ENCODE measurements around the gene CDIP1. TPM values are rescaled to one million over a fixed set of nuclear protein-coding genes. Genes with fewer than 3 reads are reported as not detected.
"Not testable (repeated sequence)": the region's sequence is repeated elsewhere in the genome, so short reads cannot be mapped to it uniquely, and the experiment has no call there.

Gene CDIP1
- total RNA-seq, 1 donor from 2014 or later: 64.7 TPM

GRCh38 chr16:4576008-4576407, 37.4 kb upstream of the CDIP1 start:
- H4K20me1 ChIP-seq (ENCODE audit: insufficient read depth, low read length): no peaks in the 10 kb centered on the region
- no peak overlapping the region for H3K4me3 ChIP-seq (ENCODE audit: insufficient read depth, low read depth, low read length)
- no peaks in the 10 kb centered on the region for H3K79me2 ChIP-seq (ENCODE audit: insufficient read depth, low read length)
- no peak overlapping the region for H3K4me2 ChIP-seq (ENCODE audit: low read length)
- no peak overlapping the region for H2AFZ ChIP-seq (ENCODE audit: low read depth, low read length)
- H3K9me3 ChIP-seq (ENCODE audit: insufficient read depth, low read depth, low read length): no peaks in the 10 kb centered on the region
- no peak overlapping the region for H3K27ac ChIP-seq (ENCODE audit: low read depth, low read length)
- no peak overlapping the region for H3K9ac ChIP-seq (ENCODE audit: low read length)
- Mint-ChIP-seq H3K36me3 (ENCODE audit: low read depth, unreplicated experiment) (peaks cover 2% of the 10 kb centered on the region), H3K9me3 (ENCODE audit: unreplicated experiment) (no peaks in the 10 kb centered on the region), H3K27me3 (ENCODE audit: low read depth, unreplicated experiment) (peaks cover 2% of the 10 kb centered on the region), H3K4me3 (ENCODE audit: unreplicated experiment) (no peak overlapping the region), H3K4me1 (ENCODE audit: low read depth, unreplicated experiment) (no peaks in the 10 kb centered on the region), H3K27ac (ENCODE audit: unreplicated experiment) (no peak overlapping the region)
- TF ChIP-seq CTCF (IDR thresholded peaks at IDR 0.05; ENCODE audit: insufficient read depth, low read depth, low read length): no peak
- no peak for TF ChIP-seq EZH2 (IDR thresholded peaks at IDR 0.05; ENCODE audit: insufficient read depth, low read length)
- FAIRE-seq (no peak), DNase-seq (ENCODE audit: low read depth) (no peak)
- no peaks in the 10 kb centered on the region for H3K36me3 ChIP-seq (ENCODE audit: insufficient read depth, low read length)
- H3K27me3 ChIP-seq (ENCODE audit: insufficient read depth, low read length): no peaks in the 10 kb centered on the region
- H3K4me1 ChIP-seq (ENCODE audit: insufficient read depth, low read length): no peaks in the 10 kb centered on the region

DNA sequence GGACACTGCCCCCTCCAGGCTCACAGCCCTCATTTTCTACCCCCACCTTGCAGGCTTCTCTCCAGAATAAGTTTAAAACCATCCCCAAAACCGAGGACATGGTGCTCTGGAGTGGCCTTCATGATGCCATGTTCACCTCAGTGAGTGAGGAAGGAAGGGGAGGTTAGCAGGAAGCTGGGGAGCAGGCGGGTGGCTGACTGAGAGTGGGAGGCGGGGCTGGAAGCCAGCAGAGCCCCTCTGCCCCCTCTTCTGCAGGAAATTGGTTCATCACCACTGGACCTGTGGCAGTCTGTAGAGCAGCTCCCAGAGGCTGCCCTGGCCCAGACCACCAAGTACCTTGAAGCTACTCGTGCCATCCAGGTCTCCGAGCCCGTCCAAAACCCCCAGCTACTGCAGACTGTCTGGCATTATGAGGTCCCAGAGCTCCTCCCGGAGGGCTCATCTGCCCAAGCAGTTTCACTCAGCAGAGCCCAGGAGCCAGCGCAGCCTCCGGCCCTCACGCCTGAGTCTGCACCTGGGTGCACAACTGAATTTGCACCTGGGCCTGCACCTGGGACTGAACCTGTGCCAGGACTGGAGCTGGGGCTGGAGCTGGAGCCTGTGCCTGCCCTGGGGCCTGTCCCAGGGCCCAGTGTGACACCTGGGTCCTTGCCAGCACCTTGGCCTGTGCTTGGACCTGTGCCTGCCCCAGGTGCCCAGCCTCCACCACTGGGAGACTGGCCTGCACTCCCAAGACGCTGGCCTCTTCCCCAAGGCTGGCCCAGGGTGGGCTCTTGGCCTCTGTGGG, 36.5 kb upstream of the CDIP1 start:
- Mint-ChIP-seq H3K4me3 (ENCODE audit: unreplicated experiment) (no peak overlapping the region), H3K27me3 (ENCODE audit: low read depth, unreplicated experiment) (peaks cover 2% of the 10 kb centered on the region), H3K36me3 (ENCODE audit: low read depth, unreplicated experiment) (peaks cover 2% of the 10 kb centered on the region), H3K27ac (ENCODE audit: unreplicated experiment) (no peak overlapping the region), H3K9me3 (ENCODE audit: unreplicated experiment) (no peaks in the 10 kb centered on the region), H3K4me1 (ENCODE audit: low read depth, unreplicated experiment) (no peaks in the 10 kb centered on the region)
- Histone ChIP-seq H3K9me3 (ENCODE audit: insufficient read depth, low read depth, low read length) (no peaks in the 10 kb centered on the region), H3K27ac (ENCODE audit: low read depth, low read length) (no peak overlapping the region), H3K36me3 (ENCODE audit: insufficient read depth, low read length) (no peaks in the 10 kb centered on the region), H3K4me2 (ENCODE audit: low read length) (no peak overlapping the region), H2AFZ (ENCODE audit: low read depth, low read length) (no peak overlapping the region), H3K27me3 (ENCODE audit: insufficient read depth, low read length) (no peaks in the 10 kb centered on the region), H3K4me1 (ENCODE audit: insufficient read depth, low read length) (no peaks in the 10 kb centered on the region), H3K79me2 (ENCODE audit: insufficient read depth, low read length) (no peaks in the 10 kb centered on the region), H3K9ac (ENCODE audit: low read length) (no peak overlapping the region), H3K4me3 (ENCODE audit: insufficient read depth, low read depth, low read length) (no peak overlapping the region), H4K20me1 (ENCODE audit: insufficient read depth, low read length) (no peaks in the 10 kb centered on the region)
- FAIRE-seq (no peak), DNase-seq (ENCODE audit: low read depth) (no peak)
- TF ChIP-seq CTCF (IDR thresholded peaks at IDR 0.05; ENCODE audit: insufficient read depth, low read depth, low read length): no peak
- no peak for TF ChIP-seq EZH2 (IDR thresholded peaks at IDR 0.05; ENCODE audit: insufficient read depth, low read length)

GRCh38 chr16:4573926-4574325, 35.4 kb upstream of the CDIP1 start:
- H3K79me2 ChIP-seq (ENCODE audit: insufficient read depth, low read length); H3K27ac ChIP-seq (ENCODE audit: low read depth, low read length); H3K36me3 ChIP-seq (ENCODE audit: insufficient read depth, low read length); H2AFZ ChIP-seq (ENCODE audit: low read depth, low read length); H3K27me3 Mint-ChIP-seq (ENCODE audit: low read depth, unreplicated experiment); H3K4me3 Mint-ChIP-seq (ENCODE audit: unreplicated experiment); DNase-seq (ENCODE audit: low read depth); H3K4me2 ChIP-seq (ENCODE audit: low read length); H3K36me3 Mint-ChIP-seq (ENCODE audit: low read depth, unreplicated experiment); FAIRE-seq; H3K4me3 ChIP-seq (ENCODE audit: insufficient read depth, low read depth, low read length); H3K27me3 ChIP-seq (ENCODE audit: insufficient read depth, low read length); H3K27ac Mint-ChIP-seq (ENCODE audit: unreplicated experiment); H3K4me1 ChIP-seq (ENCODE audit: insufficient read depth, low read length); H4K20me1 ChIP-seq (ENCODE audit: insufficient read depth, low read length); H3K9ac ChIP-seq (ENCODE audit: low read length); H3K4me1 Mint-ChIP-seq (ENCODE audit: low read depth, unreplicated experiment); H3K9me3 ChIP-seq (ENCODE audit: insufficient read depth, low read depth, low read length); H3K9me3 Mint-ChIP-seq (ENCODE audit: unreplicated experiment): not testable (repeated sequence)
